GM10266 (cell line): ENCODE data around the gene BMP6.

Experiments used
- DNase-seq: peaks from one replicate; pipeline ENCODE4 v3.0.0; 2012; ENCODE audit errors: extremely low spot score
- CTCF ChIP-seq: IDR thresholded peaks from 2 replicates; pipeline ENCODE4 v1.5.1; 2012; ENCODE audit warnings: mild to moderate bottlenecking, low read depth; ENCODE audit not compliant: control insufficient read depth, insufficient read depth; ENCODE audit errors: missing control alignments

BMP6 gene

GRCh38 chr6:7880718-7881107, 154.8 kb downstream of the BMP6 start:
- no peak for DNase-seq
- no peak for TF ChIP-seq CTCF

DNA sequence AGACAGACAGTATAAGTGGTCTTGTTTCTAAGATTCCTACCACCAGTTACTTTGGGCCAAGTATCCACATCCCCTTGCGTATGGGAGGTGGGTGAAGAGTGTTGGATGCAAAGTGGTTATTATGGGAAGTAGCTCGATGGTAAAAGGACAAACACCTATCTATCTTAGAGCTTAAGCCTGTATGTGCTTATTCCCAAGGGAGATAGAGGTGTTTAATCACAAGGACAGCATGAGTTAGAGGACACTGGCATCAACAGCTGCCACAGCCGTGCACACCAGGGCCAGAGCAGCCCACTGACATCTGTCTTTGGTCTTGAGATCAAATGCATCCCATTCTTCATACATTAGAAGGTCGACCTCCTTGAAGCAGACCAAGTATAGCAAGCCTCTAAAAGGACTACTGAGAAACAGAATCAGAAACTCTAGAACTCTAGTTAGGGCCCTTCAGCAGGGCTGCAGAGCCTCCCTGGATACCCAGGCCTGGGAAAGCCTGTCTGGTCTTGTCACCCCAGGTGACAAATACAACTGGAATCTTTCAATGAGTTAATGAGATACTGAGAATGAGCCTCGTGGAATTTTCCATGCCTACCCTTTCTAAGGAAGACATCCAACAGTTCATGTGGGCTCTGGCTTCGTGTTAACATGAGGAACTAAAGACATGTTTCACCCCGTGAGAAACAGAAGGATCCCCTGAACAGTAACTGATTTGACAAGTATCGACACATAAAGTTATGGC, 156.0 kb downstream of the BMP6 start:
- no peak for TF ChIP-seq CTCF
- no peak for DNase-seq

DNA sequence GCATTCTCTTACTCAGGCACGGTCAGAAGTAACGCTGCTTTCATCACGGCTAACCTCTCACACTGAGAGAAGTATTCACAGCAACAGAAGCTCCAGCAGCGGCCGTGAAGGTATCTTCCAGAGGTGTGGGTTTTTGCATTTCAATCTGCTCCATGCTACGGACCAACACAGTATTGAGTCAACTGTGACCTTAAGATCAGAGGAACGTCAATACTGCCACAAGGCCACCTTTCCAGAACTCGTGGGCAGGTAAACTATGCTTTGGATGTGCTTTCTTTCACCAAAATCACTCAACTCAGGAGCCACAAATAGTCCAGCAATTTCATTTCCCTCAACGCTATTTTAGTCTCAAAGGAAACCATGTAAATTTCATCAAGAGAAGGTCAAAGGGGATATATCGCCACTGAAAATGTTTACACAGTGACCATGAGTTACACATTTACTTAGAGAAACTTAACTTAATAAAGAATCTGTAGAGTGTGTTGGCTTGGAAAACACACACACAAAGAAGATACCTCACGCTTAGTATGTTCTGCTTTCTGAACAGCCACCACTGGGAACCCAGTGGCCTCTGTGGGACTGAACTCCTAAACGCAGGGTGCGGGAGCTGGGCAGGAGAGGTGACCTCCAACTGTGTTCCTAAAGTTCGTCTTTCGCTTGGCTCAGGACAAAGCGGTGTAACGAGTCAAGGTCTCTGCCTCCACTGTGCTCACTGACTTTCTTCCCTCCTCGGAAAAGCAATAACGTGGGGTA, 156.8 kb downstream of the BMP6 start:
- no peak for DNase-seq
- no peak for TF ChIP-seq CTCF

DNA sequence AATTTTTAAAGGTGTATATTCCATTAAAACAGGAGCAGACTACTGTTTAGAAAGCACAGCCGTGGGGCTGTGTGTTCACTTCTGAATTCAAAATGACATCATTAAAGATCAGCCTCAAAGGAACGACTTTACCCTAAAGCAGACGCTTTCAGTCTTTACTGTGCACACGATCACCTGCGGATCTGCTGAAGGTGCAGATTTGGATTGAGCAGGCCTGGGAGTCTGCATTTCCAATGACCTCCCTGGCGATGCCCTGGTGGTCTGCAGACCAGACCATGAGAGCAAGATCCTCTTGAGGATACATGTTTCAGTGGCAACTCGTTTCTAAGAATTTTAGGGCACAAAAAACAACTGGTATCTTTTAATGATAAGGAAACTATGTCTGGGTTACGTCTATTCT, 157.5 kb downstream of the BMP6 start:
- DNase-seq = no peak

DNA sequence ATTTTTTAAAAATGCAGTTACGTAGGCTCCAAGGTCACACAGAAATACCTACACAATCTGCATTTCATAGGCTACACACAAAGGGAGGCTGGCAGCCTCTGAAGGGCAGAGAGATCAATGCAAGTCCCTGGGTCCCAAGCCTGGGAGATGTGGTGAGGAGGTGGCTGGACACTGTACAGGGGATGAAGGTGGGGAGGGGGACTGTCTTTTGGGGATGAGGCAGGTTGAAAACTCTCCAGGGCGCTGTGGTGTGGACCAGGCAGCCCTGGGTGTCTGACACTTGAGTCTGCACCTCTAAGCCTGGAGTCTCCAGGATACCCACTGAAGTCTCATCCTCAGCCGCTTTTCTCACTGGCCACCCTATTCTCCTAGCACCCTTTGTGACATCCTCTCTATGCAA, 160.2 kb downstream of the BMP6 start:
- TF ChIP-seq CTCF = no peak
- no peak for DNase-seq

More for the DNA sequence above, 157.5 kb downstream of the BMP6 start:
- no peak for TF ChIP-seq CTCF

GRCh38 chr6:7887278-7887991, 161.5 kb downstream of the BMP6 start:
- DNase-seq = no peak
- TF ChIP-seq CTCF = no peak
